Measurements from ENCODE around the gene ANOS1. TPM values are rescaled to one million over a fixed set of nuclear protein-coding genes. Genes with fewer than 3 reads are reported as not detected.

ANOS1 gene
- total RNA-seq, 3 donors from 2014 or later = 4.9 to 10.6 (median 9.7) TPM

- Histone ChIP-seq H3K27me3 (no peaks in the 10 kb centered on the region), H3K36me3 (no peaks in the 10 kb centered on the region), H3K4me3 (no peak overlapping the region), H3K27ac (no peak overlapping the region), H3K9me3 (no peaks in the 10 kb centered on the region), H3K4me1 (no peaks in the 10 kb centered on the region)
- no peak for TF ChIP-seq CTCF (IDR thresholded peaks at IDR 0.05)
- TF ChIP-seq POLR2A (IDR thresholded peaks at IDR 0.05) = no peak
- DNase-seq (ENCODE audit: low spot score in 2 of 2) = no peak
- intact Hi-C loops (cut with DNase I; ENCODE audit: low total_unique reads) = loop anchor here (5.0 kb wide), 1 partner anchor 462 kb away; no protein-coding TSS in a partner anchor
Measured at GRCh38 chrX:8714164-8714563, 17.8 kb downstream of the ANOS1 start.

DNA sequence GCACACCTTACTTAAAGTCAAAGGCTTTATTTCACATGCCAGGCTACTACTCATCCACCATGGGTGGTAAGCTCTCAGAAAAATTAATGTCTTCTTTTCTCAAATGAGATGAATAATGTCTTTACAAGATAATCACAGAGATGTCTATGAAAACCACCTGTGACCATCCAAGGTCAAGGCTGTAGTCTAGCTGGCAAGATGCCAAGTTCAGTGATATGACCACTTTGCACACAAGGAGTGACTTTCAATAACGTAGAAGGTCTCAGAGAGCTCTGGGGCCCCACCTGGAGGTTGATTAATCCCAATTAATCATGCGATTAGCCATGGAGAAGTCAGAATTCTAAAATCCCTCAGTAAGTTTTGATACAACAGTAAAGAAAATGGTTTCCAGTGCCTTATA, 20.5 kb downstream of the ANOS1 start:
- no peak overlapping the region for H3K27ac ChIP-seq
- peaks cover 0 to 3% of the 10 kb centered on the region in 2 donors for H3K27me3 ChIP-seq
- TF ChIP-seq CTCF (IDR thresholded peaks at IDR 0.05) (no peak), POLR2A (IDR thresholded peaks at IDR 0.05) (no peak), POLR2AphosphoS5 (IDR thresholded peaks at IDR 0.05) (no peak)
- no peaks in the 10 kb centered on the region for H3K4me1 ChIP-seq
- no peak overlapping the region for H3K4me3 ChIP-seq
- no peak for DNase-seq (ENCODE audit: low spot score in 2 of 2)
- intact Hi-C loops (cut with DNase I; ENCODE audit: low total_unique reads) = loop anchor here (5.0 kb wide), 1 partner anchor 459 kb away; no protein-coding TSS in a partner anchor
- no peaks in the 10 kb centered on the region for H3K36me3 ChIP-seq
- no peaks in the 10 kb centered on the region for H3K9me3 ChIP-seq

DNA sequence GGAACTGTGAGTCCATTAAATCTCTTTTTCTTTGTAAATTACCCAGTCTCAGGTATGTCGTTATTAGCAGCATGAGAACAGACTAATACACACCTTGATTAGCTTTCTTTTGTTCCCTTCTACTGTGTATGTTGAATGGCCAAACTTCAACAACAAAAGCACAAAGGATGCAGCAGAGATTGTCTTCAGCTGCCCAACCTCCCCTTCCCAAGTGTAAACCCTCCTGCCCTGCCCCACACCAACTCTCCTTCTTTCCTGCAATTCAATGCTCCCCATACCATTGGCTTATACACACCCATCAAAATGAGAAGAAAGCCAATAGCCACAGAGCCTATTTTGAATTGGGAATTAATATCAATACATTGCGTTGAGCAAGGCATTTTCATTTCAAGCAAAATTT, 27.8 kb downstream of the ANOS1 start:
- intact Hi-C loops (cut with DNase I; ENCODE audit: low total_unique reads) = no loop called here

GRCh38 chrX:8692871-8693270, 39.1 kb downstream of the ANOS1 start:
- intact Hi-C loops (cut with DNase I; ENCODE audit: low total_unique reads) = no loop called here
- TF ChIP-seq POLR2A (IDR thresholded peaks at IDR 0.05) (no peak), CTCF (IDR thresholded peaks at IDR 0.05) (no peak), POLR2AphosphoS5 (IDR thresholded peaks at IDR 0.05) (no peak)
- no peak overlapping the region for H3K27ac ChIP-seq

More for the DNA sequence above, 27.8 kb downstream of the ANOS1 start:
- Histone ChIP-seq H3K4me3 (no peak overlapping the region), H3K27me3 (peaks cover 0 to 3% of the 10 kb centered on the region in 2 donors), H3K4me1 (no peaks in the 10 kb centered on the region), H3K9me3 (no peaks in the 10 kb centered on the region), H3K27ac (no peak overlapping the region), H3K36me3 (no peaks in the 10 kb centered on the region)
- TF ChIP-seq POLR2A (IDR thresholded peaks at IDR 0.05) (no peak), POLR2AphosphoS5 (IDR thresholded peaks at IDR 0.05) (no peak), CTCF (IDR thresholded peaks at IDR 0.05) (no peak)
- no peak for DNase-seq (ENCODE audit: low spot score in 2 of 2)

DNA sequence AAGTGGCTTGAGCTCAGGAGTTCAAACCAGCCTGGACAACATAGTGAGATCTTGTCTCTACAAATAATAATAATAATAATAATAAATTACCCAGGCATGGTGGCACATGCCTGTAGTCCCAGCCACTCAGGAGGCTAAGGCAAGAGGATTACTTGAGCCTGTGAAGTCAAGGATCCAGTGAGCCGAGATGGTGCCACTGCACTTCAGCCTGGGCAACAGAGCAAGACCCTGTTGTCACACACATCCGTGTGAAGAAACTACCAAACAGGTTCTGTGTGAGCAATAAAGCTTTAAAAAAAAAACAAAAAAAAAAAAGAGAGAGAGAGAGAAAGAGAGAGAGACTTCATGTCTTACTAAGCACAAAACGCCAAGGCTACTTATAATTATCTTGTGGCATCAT, 42.5 kb downstream of the ANOS1 start:
- intact Hi-C loops (cut with DNase I; ENCODE audit: low total_unique reads) = no loop called here
- Histone ChIP-seq H3K27me3 (no peaks in the 10 kb centered on the region), H3K27ac (no peak overlapping the region), H3K4me3 (no peak overlapping the region), H3K9me3 (no peaks in the 10 kb centered on the region), H3K4me1 (no peaks in the 10 kb centered on the region), H3K36me3 (no peaks in the 10 kb centered on the region)
- DNase-seq (ENCODE audit: low spot score in 2 of 2) = no peak
- TF ChIP-seq POLR2AphosphoS5 (IDR thresholded peaks at IDR 0.05) (no peak), CTCF (IDR thresholded peaks at IDR 0.05) (no peak), POLR2A (IDR thresholded peaks at IDR 0.05) (no peak)

More at GRCh38 chrX:8692871-8693270, 39.1 kb downstream of the ANOS1 start:
- H3K36me3 ChIP-seq = no peaks in the 10 kb centered on the region
- H3K9me3 ChIP-seq = no peaks in the 10 kb centered on the region
- no peaks in the 10 kb centered on the region for H3K4me1 ChIP-seq
- DNase-seq (ENCODE audit: low spot score in 2 of 2) = no peak
- no peaks in the 10 kb centered on the region for H3K27me3 ChIP-seq
- H3K4me3 ChIP-seq = no peak overlapping the region

All from breast epithelium (tissue), 4 donors.